HCT116 (cell line): ENCODE measurements around the gene PARD6G. TPM values are rescaled to one million over a fixed set of nuclear protein-coding genes. Genes with fewer than 3 reads are reported as not detected.

Source experiments
- ATAC-seq: fragments of 200-7000 bp; cut with Tn5 transposase; 2 replicates; pipeline ENCODE4 v1.9.1; 2020; ENCODE audit warnings: mild to moderate bottlenecking, moderate library complexity
- BruUV-seq: library from RNA; stranded (reverse); fragments of 400-500 nt; replicated peaks from 2 replicates; lab custom pipeline; 2021; lab: Mats Ljungman, UMichigan
- CTCF ChIA-PET: fragments of 300-600 bp; sonication (Branson Sonifier 250); formaldehyde crosslinking; loops from one replicate; lab custom pipeline; 2021; ENCODE audit warnings: antibody characterized with exemption; lab: Charles Lee
- POLR2A ChIA-PET: fragments of 300-600, 350-600 bp; sonication (Branson Sonifier 250); formaldehyde crosslinking; loops from one replicate; lab custom pipeline; 2021; ENCODE audit warnings: antibody characterized with exemption; lab: Charles Lee
- RAD21 ChIA-PET, 2 experiments: fragments of 300-600 bp; sonication (Branson Sonifier 250); formaldehyde crosslinking; loops; one replicate each; lab custom pipeline; 2023; ENCODE audit warnings: low total read pairs in 2 of 2; ENCODE audit not compliant: uncharacterized antibody in 2 of 2, unreplicated experiment in 2 of 2, low non-redundant PET in 1 of 2; lab: Charles Lee
- DNase-seq: peaks from one replicate; pipeline ENCODE4 v3.0.0-alpha.2; 2010; ENCODE audit warnings: low read depth, low spot score
- H2AFZ ChIP-seq: fragments of 200-600 bp; shearing (Covaris generic), sonication (generic); 2 replicates; pipeline ENCODE4 v1.6.1; 2017; ENCODE audit warnings: low read depth, mixed run types, mixed read lengths, antibody characterized with exemption, low read length; ENCODE audit not compliant: poor library complexity, severe bottlenecking
- H3K27ac ChIP-seq: 2 replicates; pipeline ENCODE4 v1.5.1; 2012; ENCODE audit warnings: low read depth, low read length
- H3K27me3 ChIP-seq: fragments of 200-600 bp; sonication (generic); 2 replicates; pipeline ENCODE4 v1.6.1; 2016; ENCODE audit warnings: mixed run types, low read length, mixed read lengths; ENCODE audit not compliant: insufficient read depth
- H3K36me3 ChIP-seq, 2 experiments: fragments of 200-500 bp in 1 of 2; fragments of 200-600 bp in 1 of 2; sonication (Bioruptor generic) in 1 of 2; sonication (generic) in 1 of 2; 2 replicates each; pipeline versions ENCODE4 v1.5.1 to v1.6.1; 2014 to 2016; ENCODE audit warnings: low read length in 2 of 2, inconsistent platforms in 1 of 2, mixed read lengths in 1 of 2, mixed run types in 1 of 2; ENCODE audit not compliant: insufficient read depth in 2 of 2, control insufficient read depth in 1 of 2
- H3K4me1 ChIP-seq, 2 experiments: fragments of 200-600 bp in 1 of 2; sonication (generic) in 1 of 2; 2 replicates each; pipeline versions ENCODE4 v1.5.1 to v1.6.1; 2012 to 2017; ENCODE audit warnings: low read length in 2 of 2, inconsistent platforms in 1 of 2, mild to moderate bottlenecking in 1 of 2, mixed read lengths in 1 of 2, mixed run types in 1 of 2, moderate library complexity in 1 of 2; ENCODE audit not compliant: insufficient read depth in 2 of 2, control insufficient read depth in 1 of 2
- H3K4me2 ChIP-seq: fragments of 200-600 bp; sonication (generic); 2 replicates; pipeline ENCODE4 v1.6.1; 2017; ENCODE audit warnings: mixed run types, low read length, mixed read lengths
- H3K4me3 ChIP-seq, 2 experiments: fragments of 200-600 bp in 1 of 2; sonication (generic) in 1 of 2; replicated peaks in 1 of 2; 2 replicates each; pipeline ENCODE4 v1.5.1; 2011 to 2016; ENCODE audit warnings: low read length in 2 of 2, control low read depth in 1 of 2, low read depth in 1 of 2, mild to moderate bottlenecking in 1 of 2, mixed read lengths in 1 of 2, mixed run types in 1 of 2
- H3K79me2 ChIP-seq: fragments of 200-600 bp; sonication (generic); 2 replicates; pipeline ENCODE4 v1.6.1; 2017; ENCODE audit warnings: mild to moderate bottlenecking, mixed run types, low read length, moderate library complexity, mixed read lengths; ENCODE audit not compliant: insufficient read depth
- H3K9ac ChIP-seq: fragments of 200-600 bp; sonication (generic); 2 replicates; pipeline ENCODE4 v1.6.1; 2016; ENCODE audit warnings: low read length, mixed read lengths
- H3K9me2 ChIP-seq: fragments of 200-600 bp; sonication (generic), shearing (Covaris generic); 2 replicates; pipeline ENCODE4 v1.6.1; 2017; ENCODE audit warnings: mixed run types, mild to moderate bottlenecking, moderate library complexity; ENCODE audit not compliant: insufficient read depth
- H3K9me3 ChIP-seq, 2 experiments: fragments of 200-500 bp in 1 of 2; fragments of 200-600 bp in 1 of 2; sonication (Bioruptor generic) in 1 of 2; sonication (generic) in 1 of 2; 2 replicates each; pipeline ENCODE4 v1.6.1; 2014 to 2017; ENCODE audit warnings: low read length in 2 of 2, mixed read lengths in 2 of 2, inconsistent platforms in 1 of 2, low read depth in 1 of 2, mild to moderate bottlenecking in 1 of 2, mixed run types in 1 of 2, moderate library complexity in 1 of 2; ENCODE audit not compliant: control insufficient read depth in 1 of 2, insufficient read depth in 1 of 2
- H4K20me1 ChIP-seq: fragments of 200-600 bp; sonication (generic), shearing (Covaris generic); 2 replicates; pipeline ENCODE4 v1.6.1; 2017; ENCODE audit warnings: mixed run types, mild to moderate bottlenecking, moderate library complexity; ENCODE audit not compliant: insufficient read depth
- EZH2 ChIP-seq: fragments of 200-600 bp; sonication (generic); IDR thresholded peaks from 2 replicates; pipeline ENCODE4 v1.6.1; 2017; ENCODE audit warnings: antibody characterized with exemption, mixed run types
- EZH2phosphoT487 ChIP-seq: fragments of 200-600 bp; IDR thresholded peaks from 2 replicates; pipeline ENCODE4 v1.6.1; 2018; ENCODE audit warnings: antibody characterized with exemption, borderline replicate concordance
- POLR2A ChIP-seq: IDR thresholded peaks from 2 replicates; pipeline ENCODE4 v1.7.0; 2011; ENCODE audit warnings: borderline replicate concordance; ENCODE audit not compliant: insufficient read depth, insufficient read length; ENCODE audit errors: extremely low read depth
- POLR2AphosphoS5 ChIP-seq: IDR thresholded peaks from 2 replicates; pipeline ENCODE4 v1.6.1; 2011; ENCODE audit warnings: mild to moderate bottlenecking, low read depth, low read length, moderate library complexity
- RAD21 ChIP-seq: IDR thresholded peaks from 2 replicates; pipeline ENCODE4 v1.6.1; 2012; ENCODE audit warnings: low read depth, mild to moderate bottlenecking
- SIN3A ChIP-seq: IDR thresholded peaks from 2 replicates; pipeline ENCODE4 v1.6.1; 2012; ENCODE audit warnings: low read depth
- YY1 ChIP-seq: IDR thresholded peaks from 2 replicates; pipeline ENCODE4 v1.6.1; 2011; ENCODE audit warnings: low read length, low read depth, moderate library complexity, mild to moderate bottlenecking; ENCODE audit not compliant: insufficient replicate concordance; ENCODE audit errors: extremely low read depth
- ZNF274 ChIP-seq: fragments of 200-500 bp; sonication (Bioruptor generic); IDR thresholded peaks from 2 replicates; pipeline ENCODE4 v1.6.1; 2014; ENCODE audit warnings: mild to moderate bottlenecking, low read depth, low read length, inconsistent platforms
- intact Hi-C: fragments of 100-400 bp; cut with micrococcal nuclease; formaldehyde crosslinking; loops from 2 replicates; pipeline ENCODE4 v1.10.0; 2022
- total RNA-seq: library from RNA; stranded (reverse); gene quantifications from one replicate; pipeline ENCODE4 v1.2.1, GENCODE V29; 2021; ENCODE audit not compliant: unreplicated experiment
- TF ChIP-seq, protein P1 (sequence below): IDR thresholded peaks from 2 replicates; pipeline ENCODE4 v1.6.1; 2012; ENCODE audit warnings: low read depth
- TF ChIP-seq, protein P2 (sequence below): IDR thresholded peaks from 2 replicates; pipeline ENCODE4 v1.6.1; 2012

PARD6G gene
- total RNA-seq, 1 experiment from 2014 or later, result 12.8 TPM

DNA sequence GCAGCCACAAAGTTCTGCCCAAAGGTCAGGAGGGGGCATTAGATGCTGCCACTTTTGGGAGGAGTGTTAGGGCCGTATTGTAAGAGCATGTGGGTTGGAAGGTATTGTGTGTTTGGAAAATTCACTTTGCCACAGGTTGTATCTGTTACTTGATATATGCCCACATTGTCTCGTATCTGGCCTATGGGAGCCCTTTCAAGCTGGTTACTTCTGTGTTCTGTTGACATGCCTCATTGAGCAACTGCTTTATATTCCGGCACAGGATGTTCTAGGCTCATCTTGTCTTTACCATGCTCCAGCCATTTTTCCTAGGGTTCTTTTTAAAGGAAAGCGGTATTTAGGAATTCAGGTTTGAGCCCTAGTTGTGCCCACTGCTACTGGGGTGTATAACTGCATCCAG is 132.3 kb downstream of the PARD6G start:
- H3K9me2 ChIP-seq, result no peaks in the 10 kb centered on the region
- ChIA-PET CTCF (no interaction called here), RAD21 (no interaction called here), POLR2A (no interaction called here)
- intact Hi-C loops, result loop anchor here (10.0 kb wide), 1 partner anchor 130 kb away; the partner anchor contains the start of gene TXNL4A
- no peak overlapping the region for H3K4me3 ChIP-seq
- peaks cover 100% of the 10 kb centered on the region for H3K79me2 ChIP-seq
- no TSS peak for BruUV-seq
- peaks cover 18 to 30% of the 10 kb centered on the region in 2 experiments; a peak in 3 of 4 replicates for H3K36me3 ChIP-seq
- H4K20me1 ChIP-seq, result peaks cover 38% of the 10 kb centered on the region; the same call in 1 of the 2 replicates
- no peaks in the 10 kb centered on the region for H3K9me3 ChIP-seq
- DNase-seq, result no peak
- no peak for TF ChIP-seq EZH2phosphoT487
- no peak for TF ChIP-seq EZH2
- TF ChIP-seq YY1, result no peak
- no peak for TF ChIP-seq RAD21
- TF ChIP-seq POLR2A, result no peak
- TF ChIP-seq ZNF274, result no peak
- no peak for TF ChIP-seq POLR2AphosphoS5
- no peak for TF ChIP-seq SIN3A
- H3K4me2 ChIP-seq, result no peak overlapping the region
- H3K9ac ChIP-seq, result no peak overlapping the region
- no peak for ATAC-seq
- H2AFZ ChIP-seq, result no peak overlapping the region
- H3K27ac ChIP-seq, result no peak overlapping the region
- H3K27me3 ChIP-seq, result no peaks in the 10 kb centered on the region
- H3K4me1 ChIP-seq, result peaks cover 2 to 13% of the 10 kb centered on the region in 2 experiments; a peak in 2 of 4 replicates

DNA sequence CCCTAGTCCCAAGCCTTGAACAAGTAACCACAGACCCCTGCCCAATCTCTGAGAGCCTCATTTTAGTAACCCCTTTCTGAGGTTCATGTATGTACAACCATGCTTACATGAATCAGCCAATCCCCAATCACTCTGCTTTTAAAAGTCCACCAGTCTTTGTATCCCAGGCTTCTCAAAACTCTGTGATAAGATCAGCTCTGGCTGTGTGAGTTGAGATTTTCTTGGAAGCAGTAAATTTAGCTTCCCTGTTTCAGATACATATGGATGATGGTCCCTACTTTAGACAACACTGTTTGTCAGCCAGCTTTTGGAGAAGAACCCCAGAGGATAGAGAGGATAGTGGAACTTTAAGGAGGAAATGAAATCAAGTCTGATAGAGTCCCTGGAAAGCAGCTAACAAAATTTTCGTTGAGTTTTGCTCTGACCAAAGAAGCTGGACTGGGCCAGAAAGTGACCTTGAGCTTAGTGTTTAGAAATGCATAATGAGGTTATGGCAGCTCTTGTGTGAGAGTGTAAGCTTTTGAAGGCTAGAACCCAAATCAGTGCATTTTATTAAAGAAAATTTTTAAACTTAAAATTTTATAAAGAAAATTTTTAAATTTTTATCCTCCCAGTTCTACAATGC is 134.6 kb downstream of the PARD6G start:
- no peak overlapping the region for H2AFZ ChIP-seq
- H3K9me3 ChIP-seq, result no peaks in the 10 kb centered on the region
- H3K27me3 ChIP-seq, result no peaks in the 10 kb centered on the region
- peaks cover 2 to 20% of the 10 kb centered on the region in 2 experiments; a peak in 2 of 4 replicates for H3K4me1 ChIP-seq
- no peak for ATAC-seq
- no peak for TF ChIP-seq ZNF274
- TF ChIP-seq, protein P1, sequence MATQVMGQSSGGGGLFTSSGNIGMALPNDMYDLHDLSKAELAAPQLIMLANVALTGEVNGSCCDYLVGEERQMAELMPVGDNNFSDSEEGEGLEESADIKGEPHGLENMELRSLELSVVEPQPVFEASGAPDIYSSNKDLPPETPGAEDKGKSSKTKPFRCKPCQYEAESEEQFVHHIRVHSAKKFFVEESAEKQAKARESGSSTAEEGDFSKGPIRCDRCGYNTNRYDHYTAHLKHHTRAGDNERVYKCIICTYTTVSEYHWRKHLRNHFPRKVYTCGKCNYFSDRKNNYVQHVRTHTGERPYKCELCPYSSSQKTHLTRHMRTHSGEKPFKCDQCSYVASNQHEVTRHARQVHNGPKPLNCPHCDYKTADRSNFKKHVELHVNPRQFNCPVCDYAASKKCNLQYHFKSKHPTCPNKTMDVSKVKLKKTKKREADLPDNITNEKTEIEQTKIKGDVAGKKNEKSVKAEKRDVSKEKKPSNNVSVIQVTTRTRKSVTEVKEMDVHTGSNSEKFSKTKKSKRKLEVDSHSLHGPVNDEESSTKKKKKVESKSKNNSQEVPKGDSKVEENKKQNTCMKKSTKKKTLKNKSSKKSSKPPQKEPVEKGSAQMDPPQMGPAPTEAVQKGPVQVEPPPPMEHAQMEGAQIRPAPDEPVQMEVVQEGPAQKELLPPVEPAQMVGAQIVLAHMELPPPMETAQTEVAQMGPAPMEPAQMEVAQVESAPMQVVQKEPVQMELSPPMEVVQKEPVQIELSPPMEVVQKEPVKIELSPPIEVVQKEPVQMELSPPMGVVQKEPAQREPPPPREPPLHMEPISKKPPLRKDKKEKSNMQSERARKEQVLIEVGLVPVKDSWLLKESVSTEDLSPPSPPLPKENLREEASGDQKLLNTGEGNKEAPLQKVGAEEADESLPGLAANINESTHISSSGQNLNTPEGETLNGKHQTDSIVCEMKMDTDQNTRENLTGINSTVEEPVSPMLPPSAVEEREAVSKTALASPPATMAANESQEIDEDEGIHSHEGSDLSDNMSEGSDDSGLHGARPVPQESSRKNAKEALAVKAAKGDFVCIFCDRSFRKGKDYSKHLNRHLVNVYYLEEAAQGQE, result no peak
- TF ChIP-seq, protein P2, sequence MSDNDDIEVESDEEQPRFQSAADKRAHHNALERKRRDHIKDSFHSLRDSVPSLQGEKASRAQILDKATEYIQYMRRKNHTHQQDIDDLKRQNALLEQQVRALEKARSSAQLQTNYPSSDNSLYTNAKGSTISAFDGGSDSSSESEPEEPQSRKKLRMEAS, result no peak
- no peaks in the 10 kb centered on the region for H3K9me2 ChIP-seq
- H3K9ac ChIP-seq, result no peak overlapping the region
- H3K4me2 ChIP-seq, result no peak overlapping the region
- H3K4me3 ChIP-seq, result no peak overlapping the region
- ChIA-PET RAD21 (no interaction called here), POLR2A (no interaction called here), CTCF (no interaction called here)
- peaks cover 83% of the 10 kb centered on the region for H3K79me2 ChIP-seq
- peaks cover 4 to 10% of the 10 kb centered on the region in 2 experiments; a peak in 2 of 4 replicates for H3K36me3 ChIP-seq
- no peak for DNase-seq
- intact Hi-C loops, result loop anchor here (10.0 kb wide), 1 partner anchor 128 kb away; the partner anchor contains the start of gene TXNL4A
- H3K27ac ChIP-seq, result no peak overlapping the region
- BruUV-seq, result no TSS peak
- H4K20me1 ChIP-seq, result peaks cover 38% of the 10 kb centered on the region; the same call in 1 of the 2 replicates
